ENCODE data around the gene CCDC169.
"Not testable (repeated sequence)": the region's sequence is repeated elsewhere in the genome, so short reads cannot be mapped to it uniquely, and the experiment has no call there.

The CCDC169 gene

DNA sequence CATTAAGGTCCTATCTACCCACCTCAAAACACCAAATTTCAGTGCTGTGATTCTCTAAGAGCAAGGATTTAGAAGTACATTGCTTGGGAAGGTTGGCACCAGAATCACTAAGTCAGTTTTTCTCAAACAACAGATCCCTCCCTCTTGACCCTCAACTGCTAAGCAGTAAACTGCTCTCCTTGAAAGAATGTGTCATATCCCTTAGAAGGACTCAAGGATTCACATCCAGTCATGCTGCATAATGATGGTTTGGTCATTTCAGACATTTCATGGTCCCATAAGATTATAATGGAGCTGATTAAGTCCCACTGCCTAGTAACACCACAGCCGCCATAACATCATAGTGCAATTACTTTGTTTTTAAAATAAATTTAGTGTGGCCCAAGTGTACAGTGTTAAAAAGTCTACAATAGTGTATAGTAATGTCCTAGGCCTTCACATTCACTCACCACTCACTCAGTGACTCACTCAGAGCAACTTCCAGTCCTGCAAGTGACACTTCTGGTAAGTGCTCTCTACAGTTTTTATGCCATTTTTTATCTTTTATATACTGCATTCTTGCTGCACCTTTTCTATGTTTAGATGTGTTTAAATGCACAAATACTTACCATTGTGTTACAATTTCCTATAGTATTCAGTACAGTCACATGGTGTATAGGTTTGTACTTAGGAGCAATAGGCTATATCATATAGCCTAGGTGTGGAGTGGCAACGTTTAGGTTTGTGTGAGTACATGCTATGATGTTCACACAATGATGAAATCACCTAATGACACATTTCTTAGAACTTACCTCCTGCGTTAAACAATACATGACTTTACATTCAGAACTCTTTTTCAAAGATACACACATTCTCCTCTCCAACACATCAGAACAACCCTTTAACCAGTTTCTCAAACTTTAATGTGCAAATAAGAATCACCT is 15.7 kb upstream of the CCDC169 start:
- DNase-seq, result no peak

DNA sequence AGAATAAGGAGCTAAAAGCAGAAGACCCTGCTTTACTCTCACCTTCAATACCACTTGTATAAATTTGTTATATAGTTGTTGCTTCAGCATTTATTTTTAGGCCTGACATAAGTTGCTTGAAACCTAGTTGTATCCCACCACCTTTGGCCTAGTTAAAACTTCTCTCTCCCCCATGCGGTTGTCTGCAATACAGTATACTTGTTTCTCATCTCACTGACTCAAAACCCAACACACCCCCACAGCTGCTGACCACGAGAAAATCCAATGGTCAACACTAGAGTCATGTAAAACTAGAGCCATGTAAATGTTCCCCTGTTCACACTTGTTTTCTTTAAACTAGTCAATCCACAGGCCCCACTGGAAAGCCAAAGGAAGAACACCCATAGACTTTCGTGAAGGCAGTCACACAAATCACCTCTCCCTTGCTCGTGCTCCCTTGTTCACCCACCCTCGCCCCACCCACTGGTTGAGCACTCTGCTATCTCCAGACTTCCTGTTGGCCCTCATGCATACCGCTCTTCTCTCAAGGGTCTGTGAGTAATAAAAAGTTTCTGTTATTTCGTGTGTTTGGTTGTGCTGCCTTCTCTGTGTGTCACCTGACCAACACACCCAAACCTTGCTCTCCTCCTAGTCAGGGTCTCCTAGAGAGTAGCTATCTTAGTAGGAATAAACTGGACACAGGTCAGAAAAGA is 12.9 kb upstream of the CCDC169 start:
- DNase-seq, result no peak

DNA sequence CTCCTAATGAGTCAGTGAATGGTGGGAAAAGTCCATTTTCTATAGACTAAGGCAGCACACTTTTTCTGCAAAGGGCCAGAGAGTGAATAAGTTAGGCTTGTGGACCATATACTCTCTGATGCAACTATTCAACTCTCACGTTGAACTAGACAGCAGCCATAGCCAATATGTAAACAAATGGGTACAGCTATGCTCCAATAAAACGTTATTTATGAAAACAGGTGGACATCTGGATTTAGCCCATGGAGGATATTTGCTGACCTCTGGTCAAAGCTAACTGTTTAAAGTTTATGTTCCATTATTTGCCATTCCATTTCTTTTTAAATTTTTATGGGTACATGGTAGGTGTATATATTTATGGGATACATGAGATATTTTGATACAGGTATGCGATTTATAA is 4.7 kb upstream of the CCDC169 start:
- no peak for DNase-seq

DNA sequence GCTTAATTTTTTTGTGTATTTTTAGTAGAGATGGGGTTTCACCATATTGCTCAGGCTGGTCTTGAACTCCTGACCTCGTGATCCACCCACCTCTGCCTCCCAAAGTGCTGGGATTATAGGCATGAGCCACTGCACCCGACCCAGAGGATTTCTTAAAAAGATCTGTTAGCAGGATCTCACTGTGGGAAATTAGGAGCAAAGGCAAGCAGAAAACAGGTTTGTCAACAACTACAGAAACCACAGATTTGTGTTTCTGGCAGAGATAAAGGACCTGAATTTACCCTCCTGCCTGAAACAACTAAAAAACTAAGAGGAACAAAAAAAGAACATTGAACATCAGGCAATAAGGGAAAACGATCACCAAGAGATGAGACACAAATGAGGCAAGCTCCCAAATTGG is 1.9 kb upstream of the CCDC169 start:
- not testable (repeated sequence) for DNase-seq

DNA sequence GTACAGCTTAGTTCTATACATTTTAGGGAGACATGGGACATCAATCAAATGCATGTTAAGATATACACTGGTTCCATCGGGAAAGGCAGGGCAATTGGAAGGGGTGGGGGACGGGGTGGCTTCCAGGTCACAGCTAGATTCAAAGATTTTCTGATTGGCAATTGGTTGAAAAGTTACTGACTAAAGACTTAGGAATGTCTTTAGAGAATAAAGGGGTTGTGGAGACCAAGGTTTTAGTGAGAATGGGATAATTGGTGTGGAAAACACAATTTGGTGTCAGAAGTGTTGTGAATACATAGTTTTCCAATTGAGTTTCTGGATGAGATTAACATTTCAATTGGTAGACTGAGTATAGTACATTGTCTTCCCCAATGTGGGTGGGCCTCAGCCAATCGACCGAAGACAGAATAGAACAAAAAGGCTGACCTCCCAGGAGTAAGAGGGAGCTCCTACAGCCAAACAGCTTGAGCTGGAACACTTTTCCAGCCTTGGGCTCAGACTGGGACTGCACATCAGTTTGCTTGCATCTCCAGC is 988 bp upstream of the CCDC169 start:
- no peak for DNase-seq

DNA sequence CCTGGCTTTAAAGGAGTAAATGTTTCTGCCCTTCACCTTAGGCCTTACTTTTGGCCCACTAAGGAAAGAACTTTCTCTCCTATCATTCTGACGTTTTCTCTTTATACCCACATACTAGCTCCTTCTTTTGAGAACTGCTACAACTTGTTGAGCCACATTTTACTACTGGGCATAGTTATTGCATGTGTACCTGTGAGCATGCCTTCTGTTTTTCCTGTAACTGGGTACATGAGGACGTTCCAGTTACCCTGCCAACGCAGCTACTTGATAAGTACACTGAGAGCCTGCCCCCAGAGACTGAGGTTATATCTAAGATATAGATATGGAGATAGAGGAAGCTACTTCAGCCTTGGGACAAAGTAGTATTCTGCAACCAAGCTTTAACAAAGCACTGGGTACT is 3.5 kb downstream of the CCDC169 start:
- no peak for DNase-seq

DNA sequence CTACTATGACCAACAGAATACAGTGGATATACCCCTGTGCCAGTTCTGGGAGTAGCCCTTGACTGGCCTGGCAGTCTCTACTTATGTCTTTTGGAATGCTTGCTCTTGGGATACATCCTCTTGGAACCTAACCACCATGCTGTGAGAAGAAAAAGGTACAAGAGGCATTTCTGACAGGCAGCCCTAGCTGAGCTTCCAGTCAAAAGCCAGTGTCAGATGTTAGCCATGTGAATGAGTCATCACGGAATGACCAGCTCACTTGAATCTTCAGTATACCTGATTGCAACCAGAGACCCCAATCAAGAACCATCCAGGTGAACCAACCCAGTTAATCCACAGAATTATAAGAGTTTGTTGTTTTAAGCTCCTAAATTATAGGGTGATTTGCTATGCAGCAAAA is 4.1 kb downstream of the CCDC169 start:
- no peak for DNase-seq

DNA sequence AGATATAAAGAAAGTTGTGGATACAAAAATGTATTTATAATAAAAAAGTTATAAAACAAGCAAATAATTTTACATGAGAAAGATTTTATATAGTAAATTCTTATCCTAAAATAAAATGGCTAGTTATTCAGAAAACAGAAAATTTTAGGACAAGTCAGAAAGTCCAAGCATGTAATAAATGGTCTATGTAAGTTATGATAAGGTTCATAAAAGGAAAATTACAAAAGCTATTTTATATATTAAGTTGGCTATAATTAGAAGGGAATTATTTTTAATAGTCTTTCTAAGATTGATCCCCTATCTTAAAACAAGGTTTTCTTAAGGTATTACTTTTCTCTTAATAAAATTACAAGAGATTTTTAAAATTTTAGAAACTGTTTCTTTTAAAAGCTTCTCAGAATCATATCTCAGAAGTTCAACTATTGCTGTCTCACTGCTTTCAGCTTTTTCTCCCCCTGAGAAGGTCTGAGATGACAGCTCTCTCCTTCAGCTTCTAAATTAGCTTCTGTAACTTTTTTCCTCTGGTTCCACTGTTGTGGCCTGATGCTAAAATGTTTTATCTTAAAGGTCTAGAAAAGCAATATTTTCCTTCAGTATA is 8.7 kb downstream of the CCDC169 start:
- no peak for DNase-seq

DNA sequence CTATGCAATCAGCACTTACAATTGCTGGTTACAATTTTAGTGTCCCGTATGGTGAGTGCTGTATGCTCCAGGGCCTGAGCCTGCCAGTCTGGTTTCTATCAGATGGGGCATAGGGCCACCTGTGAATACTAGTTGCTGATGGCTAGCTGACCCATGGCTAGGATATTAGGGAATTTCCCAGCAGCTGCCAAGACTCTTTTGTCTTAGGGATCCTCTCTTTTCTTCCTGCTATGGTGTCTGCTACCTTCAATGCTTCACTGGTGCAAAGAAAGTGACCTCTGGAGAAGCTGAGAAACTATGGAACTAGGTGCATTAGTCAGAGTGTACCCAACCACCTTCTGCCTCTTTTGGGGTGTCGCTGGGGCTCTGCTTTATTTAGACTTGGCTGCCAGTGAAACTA is 11.6 kb downstream of the CCDC169 start:
- no peak for DNase-seq

DNA sequence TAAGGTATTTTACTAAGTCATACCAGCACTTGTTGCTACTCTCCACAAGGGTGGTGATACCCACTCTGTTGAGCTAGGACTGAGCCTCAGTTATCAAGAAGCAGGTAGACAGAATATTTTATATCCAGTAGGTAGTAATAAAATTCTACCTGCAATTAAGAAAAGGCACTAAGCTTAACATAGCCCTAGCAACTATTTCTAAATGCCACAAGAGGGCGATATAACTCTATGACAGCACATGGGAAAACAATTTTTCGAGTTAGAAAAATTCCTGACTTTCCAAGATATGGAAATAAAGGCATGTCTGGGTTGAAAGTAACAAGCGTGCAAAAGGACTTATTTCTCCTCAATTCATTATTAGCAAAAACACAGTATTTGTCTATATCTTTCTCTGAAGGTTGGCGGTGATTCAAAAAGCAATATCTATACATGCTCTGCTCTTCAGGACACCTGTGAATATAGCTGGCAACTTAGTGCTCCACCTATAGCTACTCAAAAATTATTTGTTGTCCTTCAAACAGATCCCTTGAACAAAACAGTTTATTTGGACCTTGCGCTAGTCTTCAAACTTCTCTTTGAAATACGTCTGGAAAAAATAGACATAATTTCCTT is 14.7 kb downstream of the CCDC169 start:
- DNase-seq, result peak; percentile 52

DNA sequence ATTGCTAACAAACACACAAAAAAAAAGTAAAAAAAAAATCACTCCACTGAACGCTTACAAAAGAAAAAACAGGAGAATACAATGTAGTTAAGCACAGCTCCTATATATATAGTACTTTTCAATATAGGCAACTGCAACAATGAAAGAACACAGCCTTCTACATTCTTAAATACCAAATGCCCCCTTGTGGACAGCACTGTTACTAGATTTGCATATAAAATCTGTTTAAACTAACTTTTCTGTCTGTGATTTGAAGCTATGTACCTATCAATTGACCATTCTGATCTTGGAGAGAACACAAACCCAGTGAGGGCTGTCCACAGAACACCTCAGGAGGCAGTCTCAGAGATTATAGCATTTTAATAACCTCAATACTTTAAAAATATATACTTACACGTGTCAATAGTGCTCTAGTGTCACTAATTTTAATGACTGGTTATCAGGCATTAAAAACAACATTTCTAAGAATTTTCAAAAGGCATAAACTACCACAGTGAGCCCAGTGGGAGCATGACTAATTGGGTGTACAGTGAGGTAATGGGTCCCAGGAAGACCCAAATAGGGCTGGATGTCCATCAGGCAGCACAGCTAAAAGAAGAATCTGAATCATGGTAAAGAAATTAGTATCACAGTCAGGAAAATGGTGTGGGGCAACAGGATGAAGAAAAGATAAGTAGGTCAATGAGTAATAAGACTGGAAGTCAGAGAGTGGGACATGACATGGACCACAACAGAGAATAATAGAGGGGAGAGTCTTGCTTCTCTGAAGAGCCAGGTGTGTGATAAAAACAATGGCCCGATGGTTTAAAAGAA is 22.2 kb downstream of the CCDC169 start:
- peak; percentile 82 for DNase-seq

DNA sequence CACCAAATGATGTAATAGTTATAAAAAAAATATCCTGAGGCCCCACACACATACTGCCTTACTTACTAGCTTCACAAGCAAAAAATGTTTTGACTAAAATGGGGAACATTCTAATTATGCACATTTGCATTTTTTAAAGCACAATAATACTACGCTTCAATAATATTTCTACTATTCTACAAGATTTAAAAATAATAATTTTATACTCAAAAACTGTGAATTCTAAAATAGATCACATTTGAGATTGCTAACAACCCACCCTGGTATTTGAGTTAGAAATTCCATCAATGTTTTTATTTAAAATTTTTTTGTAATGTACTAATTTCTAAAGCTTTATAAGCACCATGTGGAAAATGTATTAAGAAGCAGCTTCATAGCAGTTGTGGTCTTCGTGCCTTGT is 24.2 kb downstream of the CCDC169 start:
- no peak for DNase-seq

DNA sequence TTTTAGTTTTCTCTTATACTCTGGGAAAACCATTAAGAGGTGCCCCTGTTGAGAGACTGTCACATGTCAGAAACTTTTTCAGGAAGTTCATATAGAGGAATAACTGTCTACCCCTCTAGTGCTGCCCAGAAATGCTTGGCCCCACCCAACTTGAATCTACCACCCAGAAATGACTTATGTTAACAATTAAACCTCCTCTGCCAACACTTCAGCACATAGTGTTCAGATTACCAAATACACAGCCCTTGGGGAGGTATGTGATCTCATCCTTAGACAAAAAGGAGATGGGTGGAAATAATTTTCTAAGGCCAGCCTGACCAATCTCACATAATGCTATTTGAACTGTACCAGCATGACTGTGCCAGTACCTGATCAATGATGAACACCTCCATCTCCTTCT is 35.6 kb downstream of the CCDC169 start:
- no peak for DNase-seq

DNA sequence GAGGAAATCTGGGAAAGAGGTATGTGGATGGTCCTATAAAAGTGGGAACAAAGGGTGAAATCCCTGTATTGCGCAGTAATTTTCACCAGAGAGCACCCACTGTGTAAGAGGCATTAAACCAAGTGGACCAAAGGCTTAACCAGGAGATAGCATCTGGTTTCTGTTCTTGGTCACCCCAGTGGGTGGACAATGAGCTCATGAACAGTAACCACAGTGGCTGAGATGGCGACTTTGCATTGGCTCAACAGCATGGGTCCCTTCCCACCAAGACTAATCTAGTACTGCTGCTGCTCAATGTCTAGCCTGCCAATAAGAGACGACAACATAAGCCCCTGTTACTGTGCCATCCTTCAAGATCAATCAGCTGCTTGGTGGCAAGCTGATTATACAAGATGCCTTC is 36.6 kb downstream of the CCDC169 start:
- DNase-seq, result no peak

DNA sequence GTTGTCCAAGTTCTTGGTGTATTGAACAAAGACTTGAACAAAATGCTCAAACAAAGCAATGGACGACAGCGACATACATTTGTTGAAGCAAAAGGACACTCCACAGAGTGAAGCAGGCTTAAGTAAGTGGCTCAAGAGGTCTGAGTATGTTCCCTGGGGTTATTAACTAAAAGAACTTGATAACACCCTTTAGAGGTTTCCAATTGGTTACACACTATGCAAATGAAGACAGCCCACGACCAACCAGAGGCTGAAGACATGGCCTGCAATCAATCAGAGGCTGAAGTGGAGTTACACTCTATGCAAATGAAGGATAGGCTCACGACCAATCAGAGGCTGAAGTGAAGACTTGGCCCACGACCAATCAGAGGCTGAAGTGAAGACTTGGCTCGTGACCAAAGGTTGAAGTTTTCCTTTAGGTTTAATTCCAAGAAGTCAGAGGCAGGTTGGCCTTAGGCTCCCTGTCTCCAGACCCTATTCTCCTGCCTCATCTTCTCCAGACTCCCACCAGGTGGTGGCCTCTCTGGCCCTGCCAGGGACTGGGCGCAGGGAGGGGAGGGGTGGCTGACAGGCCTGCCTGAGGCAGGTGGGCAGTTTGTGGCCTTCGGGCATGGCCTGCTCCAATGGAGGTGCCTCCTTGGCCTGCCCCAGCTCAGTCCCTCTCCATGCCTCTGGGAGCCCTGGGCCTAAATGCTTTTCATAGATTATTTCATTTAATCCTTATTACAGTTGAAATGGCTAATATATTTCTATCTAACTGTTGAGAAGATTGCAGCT is 38.1 kb downstream of the CCDC169 start:
- no peak for DNase-seq

DNA sequence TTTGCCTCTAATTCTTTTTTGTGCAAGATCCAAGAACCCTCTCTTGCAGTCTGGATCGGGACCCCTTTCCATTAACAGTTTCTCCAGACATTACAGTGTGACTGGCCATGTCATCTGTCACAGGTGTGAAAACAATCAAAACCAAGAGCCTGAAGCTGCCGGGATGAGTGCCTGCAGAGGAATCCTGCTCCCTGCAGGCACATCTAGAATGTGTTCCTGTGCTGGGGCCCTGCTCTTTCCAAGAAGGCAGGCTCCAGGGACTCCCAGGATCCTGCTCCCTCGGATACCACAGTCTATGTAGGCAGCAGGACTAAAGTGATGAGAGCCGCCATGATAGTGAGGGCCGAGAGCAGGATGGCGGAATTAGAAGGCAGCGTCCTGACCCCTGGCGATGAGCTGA is 38.8 kb downstream of the CCDC169 start:
- DNase-seq, result no peak

DNA sequence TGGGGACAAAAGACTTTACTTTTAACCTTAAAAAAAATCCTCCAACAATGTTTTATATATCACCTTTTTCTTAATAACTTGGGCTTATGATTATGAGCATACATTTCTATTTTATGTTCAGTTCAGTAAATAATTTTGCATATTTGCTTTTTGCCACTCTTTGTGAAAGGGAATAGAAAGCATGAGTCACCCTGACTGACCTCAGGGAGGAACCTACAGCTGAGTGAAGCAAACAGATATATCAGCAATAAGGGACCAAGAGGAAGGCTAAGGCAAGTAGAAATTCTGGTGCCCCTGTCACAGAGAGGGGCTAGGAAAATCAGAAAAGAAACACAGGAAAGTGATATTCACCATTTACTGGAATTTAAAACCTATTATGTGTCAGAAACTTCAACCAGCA is 46.1 kb downstream of the CCDC169 start:
- no peak for DNase-seq

DNA sequence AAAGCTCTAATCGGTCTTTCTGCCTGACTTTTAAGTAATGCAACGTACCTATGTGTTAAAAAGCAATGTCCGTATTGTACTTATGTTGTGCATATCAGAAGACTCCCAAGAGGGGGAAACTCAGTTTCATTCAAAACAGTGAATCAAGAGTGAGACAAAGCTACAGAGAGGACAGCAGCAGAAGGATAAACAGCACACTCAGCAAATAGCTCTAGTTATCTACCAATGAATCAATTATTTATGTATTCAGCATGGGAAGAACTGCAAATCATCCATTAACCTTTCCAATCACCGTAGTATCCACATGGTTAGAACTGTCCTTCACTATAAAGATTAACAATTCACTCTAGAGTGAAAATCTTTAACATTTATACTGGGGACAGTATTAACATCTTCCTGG is 46.6 kb downstream of the CCDC169 start:
- no peak for DNase-seq

DNA sequence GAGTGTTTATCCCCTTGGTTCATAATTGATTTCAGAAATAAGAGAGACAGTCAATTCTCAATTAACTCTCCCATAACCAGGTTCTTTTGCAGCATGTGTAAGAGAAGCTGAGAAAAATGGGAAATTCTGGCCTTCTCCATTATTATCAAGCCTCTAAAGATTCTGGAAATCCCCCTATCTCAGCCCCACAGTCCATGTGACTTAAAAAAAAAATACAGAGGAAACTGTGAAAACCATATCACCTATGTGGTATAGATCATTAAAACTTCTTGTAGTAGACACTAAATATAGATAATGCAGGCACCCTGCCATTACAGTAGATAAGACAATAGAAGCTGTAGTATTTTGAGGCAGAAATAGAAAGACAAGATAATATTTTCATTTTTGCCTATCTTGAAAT is 48.9 kb downstream of the CCDC169 start:
- DNase-seq, result no peak

DNA sequence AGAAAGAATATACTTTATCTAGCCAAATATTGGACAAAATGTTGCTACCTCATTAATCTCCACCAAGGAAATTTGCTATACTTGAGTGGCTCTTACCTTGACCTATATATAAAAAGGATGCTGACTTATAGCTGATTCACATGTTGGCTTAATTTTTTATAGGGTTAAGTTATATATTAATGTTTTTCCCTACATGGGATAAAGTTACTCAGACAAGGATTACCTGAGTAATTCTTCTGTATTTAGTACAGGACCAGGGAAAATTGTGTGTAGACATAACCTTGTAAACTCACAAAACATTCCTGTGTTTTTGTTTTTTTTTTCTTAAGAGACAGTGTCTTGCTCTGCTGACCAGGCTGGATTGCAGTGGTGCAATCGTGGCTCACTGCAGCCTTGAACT is 52.6 kb downstream of the CCDC169 start:
- no peak for DNase-seq

DNA sequence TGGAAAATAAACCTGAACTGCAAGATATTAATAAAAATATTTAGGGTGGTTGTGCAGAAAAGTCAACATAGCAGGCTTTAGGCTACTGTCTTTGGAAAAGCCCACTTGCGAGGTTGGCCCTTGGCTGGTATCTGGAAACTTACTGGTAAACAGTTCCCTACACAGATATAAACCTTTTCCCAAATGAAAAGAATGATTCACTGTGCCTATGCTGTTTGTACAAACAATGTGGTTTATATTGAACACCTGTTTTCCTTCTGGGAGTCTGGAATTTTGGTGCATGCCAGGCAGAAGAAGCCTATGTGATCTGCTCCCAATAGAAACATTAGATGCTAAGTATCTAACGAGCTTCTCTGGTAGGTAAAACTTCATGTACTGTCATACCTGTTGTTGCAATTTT is 53.5 kb downstream of the CCDC169 start:
- DNase-seq, result no peak

DNA sequence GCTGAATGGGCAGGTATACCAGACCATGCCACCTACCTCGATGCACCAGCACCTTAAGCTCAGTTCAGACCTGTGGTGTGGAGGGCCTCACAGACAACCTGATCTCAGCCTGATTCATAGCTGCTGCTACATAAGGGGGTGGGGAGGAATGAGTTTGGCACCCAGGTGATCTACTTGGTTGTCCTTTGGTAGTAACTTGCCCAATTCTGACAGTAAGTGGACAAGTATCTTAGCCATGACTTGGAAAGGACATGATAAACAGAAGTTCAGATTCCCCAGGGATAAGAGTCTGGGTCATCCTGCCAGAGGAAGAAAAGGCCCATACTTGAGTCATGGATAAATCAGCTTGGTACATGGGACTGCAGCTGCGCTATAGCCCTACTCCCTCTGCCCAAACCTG is 54.9 kb downstream of the CCDC169 start:
- DNase-seq, result no peak
